NCI-H1105 (cell line): Measurements from ENCODE around the gene COPG2.
"Not testable (repeated sequence)": the region's sequence is repeated elsewhere in the genome, so short reads cannot be mapped to it uniquely, and the experiment has no call there.

Experiments used
- DNase-seq: peaks from one replicate; lab custom pipeline; 2025; lab: John Stamatoyannopoulos, UW

Gene COPG2

GRCh38 chr7:130650611-130651120, 17.9 kb downstream of the COPG2 start:
- no peak for DNase-seq

- DNase-seq: no peak
These were observed 19.4 kb downstream of the COPG2 start for GRCh38 chr7:130649004-130649790.

- no peak for DNase-seq
These were observed 20.0 kb downstream of the COPG2 start for GRCh38 chr7:130648580-130648979.

GRCh38 chr7:130642383-130642782, 26.2 kb downstream of the COPG2 start:
- DNase-seq: no peak

GRCh38 chr7:130641497-130641896, 27.1 kb downstream of the COPG2 start:
- DNase-seq: no peak

- DNase-seq: no peak
These were observed 27.5 kb downstream of the COPG2 start for GRCh38 chr7:130641040-130641439.

- no peak for DNase-seq
These were observed 29.2 kb downstream of the COPG2 start for GRCh38 chr7:130639388-130639787.

GRCh38 chr7:130632111-130632510, 36.4 kb downstream of the COPG2 start:
- DNase-seq: no peak

GRCh38 chr7:130628901-130629300, 39.6 kb downstream of the COPG2 start:
- DNase-seq: no peak

- DNase-seq: no peak
These were observed 40.8 kb downstream of the COPG2 start for GRCh38 chr7:130627775-130628174.

GRCh38 chr7:130622866-130623265, 45.7 kb downstream of the COPG2 start:
- no peak for DNase-seq

GRCh38 chr7:130615583-130615982, 53.0 kb downstream of the COPG2 start:
- no peak for DNase-seq

- no peak for DNase-seq
These were observed 54.1 kb downstream of the COPG2 start for GRCh38 chr7:130614449-130614848.

- DNase-seq: no peak
These were observed 57.3 kb downstream of the COPG2 start for GRCh38 chr7:130611218-130611617.

GRCh38 chr7:130607066-130607465, 61.5 kb downstream of the COPG2 start:
- not testable (repeated sequence) for DNase-seq

GRCh38 chr7:130606161-130606560, 62.4 kb downstream of the COPG2 start:
- DNase-seq: no peak

GRCh38 chr7:130598056-130598455, 70.5 kb downstream of the COPG2 start:
- no peak for DNase-seq

- no peak for DNase-seq
These were observed 72.6 kb downstream of the COPG2 start for GRCh38 chr7:130595986-130596385.

GRCh38 chr7:130593033-130593432, 75.5 kb downstream of the COPG2 start:
- DNase-seq: peak; percentile 41

GRCh38 chr7:130591464-130591863, 77.1 kb downstream of the COPG2 start:
- DNase-seq: not testable (repeated sequence)

- not testable (repeated sequence) for DNase-seq
These were observed 82.6 kb downstream of the COPG2 start for GRCh38 chr7:130585932-130586331.

GRCh38 chr7:130575110-130575509, 93.4 kb downstream of the COPG2 start:
- not testable (repeated sequence) for DNase-seq

- DNase-seq: not testable (repeated sequence)
These were observed 98.4 kb downstream of the COPG2 start for GRCh38 chr7:130570144-130570543.

- no peak for DNase-seq
These were observed 101.7 kb downstream of the COPG2 start for GRCh38 chr7:130566898-130567280.
